Thymus (tissue), 11 donors: ENCODE data around the gene CACNA1G. TPM values are rescaled to one million over a fixed set of nuclear protein-coding genes. Genes with fewer than 3 reads are reported as not detected.

ENCODE experiments used
- DNase-seq, 9 donors: peaks; one replicate each; pipeline ENCODE4 v3.0.0-alpha.2; 2013; ENCODE audit warnings: low spot score in 9 of 9, low read depth in 6 of 9, missing footprints in 1 of 9
- H3K27ac ChIP-seq, 2 donors: one replicate each; pipeline ENCODE4 v1.5.1; 2013; ENCODE audit warnings: control low read depth in 1 of 2, low read depth in 1 of 2, low read length in 1 of 2, mild to moderate bottlenecking in 1 of 2, moderate library complexity in 1 of 2
- H3K27me3 ChIP-seq, 2 donors: one replicate each; pipeline ENCODE4 v1.5.1; 2013; ENCODE audit warnings: low read length in 1 of 2; ENCODE audit not compliant: control insufficient read depth in 2 of 2, insufficient read depth in 1 of 2
- H3K36me3 ChIP-seq, 2 donors: one replicate each; pipeline ENCODE4 v1.5.1; 2013; ENCODE audit warnings: low read length in 1 of 2, mild to moderate bottlenecking in 1 of 2, moderate library complexity in 1 of 2; ENCODE audit not compliant: control insufficient read depth in 2 of 2, insufficient read depth in 2 of 2
- H3K4me1 ChIP-seq, 2 donors: one replicate each; pipeline ENCODE4 v1.5.1; 2013; ENCODE audit warnings: low read length in 2 of 2; ENCODE audit not compliant: control insufficient read depth in 2 of 2, insufficient read depth in 2 of 2
- H3K4me3 ChIP-seq, 2 donors: one replicate each; pipeline ENCODE4 v1.5.1; 2013; ENCODE audit warnings: low read length in 2 of 2, control low read depth in 1 of 2, mild to moderate bottlenecking in 1 of 2
- H3K9me3 ChIP-seq, 2 donors: one replicate each; pipeline ENCODE4 v1.5.1; 2013; ENCODE audit warnings: low read length in 1 of 2, mild to moderate bottlenecking in 1 of 2; ENCODE audit not compliant: control insufficient read depth in 2 of 2, insufficient read depth in 1 of 2
- WGBS: extraction: QIAGEN DNeasy Blood & Tissue Kit; methylation state at CpG from one replicate; pipeline ENCODE4 v1.1.7; 2013; 5-methylcytosine and 5-hydroxymethylcytosine counted together
- polyA plus RNA-seq: library from polyadenylated mRNA; stranded (reverse); fragments of 200-250 nt; gene quantifications from one replicate; pipeline ENCODE4 v1.2.3, GENCODE V29; 2013
- total RNA-seq: library from RNA; stranded (reverse); fragments of 120-200 nt; gene quantifications from one replicate; pipeline ENCODE4 v1.2.4, GENCODE V29; 2013
- donor health status: healthy.

Gene CACNA1G
- total and polyA plus RNA-seq, 2 donors = 0.27 to 0.38 TPM

GRCh38 chr17:50551433-50551815 is 9.1 kb upstream of the CACNA1G start:
- no peak overlapping the region for H3K27ac ChIP-seq
- no peak for DNase-seq
- no peak overlapping the region for H3K4me3 ChIP-seq
- 98% methylated on average over 8 of the region's 8 CpGs for WGBS
- H3K4me1 ChIP-seq = peaks cover 0 to 4% of the 10 kb centered on the region in 2 donors
- H3K27me3 ChIP-seq = peaks cover 3 to 46% of the 10 kb centered on the region in 2 donors
- H3K9me3 ChIP-seq = no peaks in the 10 kb centered on the region
- H3K36me3 ChIP-seq = no peaks in the 10 kb centered on the region

GRCh38 chr17:50551884-50552283 is 8.6 kb upstream of the CACNA1G start:
- no peak for DNase-seq
- 92% methylated on average over 12 of the region's 12 CpGs for WGBS
- Histone ChIP-seq H3K4me1 (peaks cover 0 to under 1% of the 10 kb centered on the region in 2 donors), H3K36me3 (no peaks in the 10 kb centered on the region), H3K4me3 (no peak overlapping the region), H3K27ac (no peak overlapping the region), H3K9me3 (no peaks in the 10 kb centered on the region), H3K27me3 (peaks cover 5 to 46% of the 10 kb centered on the region in 2 donors)

- WGBS = 96% methylated on average over 17 of the region's 17 CpGs
- no peak for DNase-seq
- no peaks in the 10 kb centered on the region for H3K36me3 ChIP-seq
- no peaks in the 10 kb centered on the region for H3K9me3 ChIP-seq
- H3K27ac ChIP-seq = no peak overlapping the region
- no peak overlapping the region for H3K4me3 ChIP-seq
- peaks cover 0 to 7% of the 10 kb centered on the region in 2 donors for H3K4me1 ChIP-seq
- H3K27me3 ChIP-seq = peaks cover 28 to 49% of the 10 kb centered on the region in 2 donors
Observed at GRCh38 chr17:50554201-50554600, 6.3 kb upstream of the CACNA1G start.

GRCh38 chr17:50556803-50557202 is 3.7 kb upstream of the CACNA1G start:
- no peak for DNase-seq
- peaks cover 53 to 72% of the 10 kb centered on the region in 2 donors for H3K27me3 ChIP-seq

GRCh38 chr17:50557630-50558029 is 2.9 kb upstream of the CACNA1G start:
- H3K4me3 ChIP-seq = no peak overlapping the region
- H3K27me3 ChIP-seq = peaks cover 60 to 79% of the 10 kb centered on the region in 2 donors
- no peak for DNase-seq
- peaks cover 1 to 6% of the 10 kb centered on the region in 2 donors for H3K9me3 ChIP-seq
- peaks cover 5 to 35% of the 10 kb centered on the region in 2 donors for H3K4me1 ChIP-seq
- H3K36me3 ChIP-seq = no peaks in the 10 kb centered on the region
- WGBS = 96% methylated on average over 4 of the region's 4 CpGs
- H3K27ac ChIP-seq = no peak overlapping the region

More at GRCh38 chr17:50556803-50557202, 3.7 kb upstream of the CACNA1G start:
- H3K9me3 ChIP-seq = peaks cover 1 to 3% of the 10 kb centered on the region in 2 donors
- H3K4me1 ChIP-seq = peaks cover 5 to 27% of the 10 kb centered on the region in 2 donors
- 87% methylated on average over 5 of the region's 5 CpGs for WGBS
- H3K27ac ChIP-seq = no peak overlapping the region
- no peak overlapping the region for H3K4me3 ChIP-seq
- no peaks in the 10 kb centered on the region for H3K36me3 ChIP-seq

- no peak for DNase-seq
- Histone ChIP-seq H3K4me1 (peaks cover 5 to 37% of the 10 kb centered on the region in 2 donors), H3K27me3 (peaks cover 63 to 84% of the 10 kb centered on the region in 2 donors), H3K9me3 (peaks cover 1 to 6% of the 10 kb centered on the region in 2 donors), H3K4me3 (no peak overlapping the region), H3K27ac (no peak overlapping the region), H3K36me3 (no peaks in the 10 kb centered on the region)
- WGBS = 94% methylated on average over 4 of the region's 4 CpGs
Observed at GRCh38 chr17:50558091-50558490, 2.4 kb upstream of the CACNA1G start.

- H3K27ac ChIP-seq = no peak overlapping the region
Observed at GRCh38 chr17:50558581-50558940, 2.0 kb upstream of the CACNA1G start.

GRCh38 chr17:50558941-50559614 is 1.4 kb upstream of the CACNA1G start:
- Histone ChIP-seq H3K4me3 (peak overlapping the region in 1 of 2 donors; percentile 22), H3K36me3 (no peaks in the 10 kb centered on the region), H3K4me1 (peaks cover 5 to 37% of the 10 kb centered on the region in 2 donors), H3K27ac (no peak overlapping the region), H3K27me3 (peaks cover 73 to 94% of the 10 kb centered on the region in 2 donors), H3K9me3 (peaks cover 1 to 6% of the 10 kb centered on the region in 2 donors)
- 4% methylated on average over 55 of the region's 55 CpGs for WGBS
- DNase-seq = no peak

More at GRCh38 chr17:50558581-50558940, 2.0 kb upstream of the CACNA1G start:
- WGBS = 20% methylated on average over 18 of the region's 18 CpGs
- Histone ChIP-seq H3K36me3 (no peaks in the 10 kb centered on the region), H3K4me3 (no peak overlapping the region), H3K27me3 (peaks cover 68 to 89% of the 10 kb centered on the region in 2 donors), H3K9me3 (peaks cover 1 to 6% of the 10 kb centered on the region in 2 donors), H3K4me1 (peaks cover 5 to 37% of the 10 kb centered on the region in 2 donors)
- no peak for DNase-seq

GRCh38 chr17:50559674-50560184 is 786 bp upstream of the CACNA1G start:
- Histone ChIP-seq H3K4me3 (peak overlapping the region in 1 of 2 donors; percentile 54), H3K9me3 (peaks cover 1 to 6% of the 10 kb centered on the region in 2 donors), H3K36me3 (no peaks in the 10 kb centered on the region), H3K4me1 (peaks cover 5 to 41% of the 10 kb centered on the region in 2 donors), H3K27me3 (peaks cover 79 to 97% of the 10 kb centered on the region in 2 donors), H3K27ac (no peak overlapping the region)
- DNase-seq = no peak
- WGBS = 9% methylated on average over 27 of the region's 27 CpGs
